HCT116 (cell line): ENCODE results near the gene MCRIP1. TPM values are rescaled to one million over a fixed set of nuclear protein-coding genes. Genes with fewer than 3 reads are reported as not detected.

Experiments used
- ATAC-seq: fragments of 200-7000 bp; cut with Tn5 transposase; 2 replicates; pipeline ENCODE4 v1.9.1; 2020; ENCODE audit warnings: mild to moderate bottlenecking, moderate library complexity
- BruUV-seq: library from RNA; stranded (reverse); fragments of 400-500 nt; replicated peaks from 2 replicates; lab custom pipeline; 2021; lab: Mats Ljungman, UMichigan
- CTCF ChIA-PET: fragments of 300-600 bp; sonication (Branson Sonifier 250); formaldehyde crosslinking; loops from one replicate; lab custom pipeline; 2021; ENCODE audit warnings: antibody characterized with exemption; lab: Charles Lee
- POLR2A ChIA-PET: fragments of 300-600, 350-600 bp; sonication (Branson Sonifier 250); formaldehyde crosslinking; loops from one replicate; lab custom pipeline; 2021; ENCODE audit warnings: antibody characterized with exemption; lab: Charles Lee
- RAD21 ChIA-PET, 2 experiments: fragments of 300-600 bp; sonication (Branson Sonifier 250); formaldehyde crosslinking; loops; one replicate each; lab custom pipeline; 2023; ENCODE audit warnings: low total read pairs in 2 of 2; ENCODE audit not compliant: uncharacterized antibody in 2 of 2, unreplicated experiment in 2 of 2, low non-redundant PET in 1 of 2; lab: Charles Lee
- DNase-seq: peaks from one replicate; pipeline ENCODE4 v3.0.0-alpha.2; 2010; ENCODE audit warnings: low read depth, low spot score
- H2AFZ ChIP-seq: fragments of 200-600 bp; shearing (Covaris generic), sonication (generic); 2 replicates; pipeline ENCODE4 v1.6.1; 2017; ENCODE audit warnings: low read depth, mixed run types, mixed read lengths, antibody characterized with exemption, low read length; ENCODE audit not compliant: poor library complexity, severe bottlenecking
- H3K27ac ChIP-seq: 2 replicates; pipeline ENCODE4 v1.5.1; 2012; ENCODE audit warnings: low read depth, low read length
- H3K27me3 ChIP-seq: fragments of 200-600 bp; sonication (generic); 2 replicates; pipeline ENCODE4 v1.6.1; 2016; ENCODE audit warnings: mixed run types, low read length, mixed read lengths; ENCODE audit not compliant: insufficient read depth
- H3K36me3 ChIP-seq, 2 experiments: fragments of 200-500 bp in 1 of 2; fragments of 200-600 bp in 1 of 2; sonication (Bioruptor generic) in 1 of 2; sonication (generic) in 1 of 2; 2 replicates each; pipeline versions ENCODE4 v1.5.1 to v1.6.1; 2014 to 2016; ENCODE audit warnings: low read length in 2 of 2, inconsistent platforms in 1 of 2, mixed read lengths in 1 of 2, mixed run types in 1 of 2; ENCODE audit not compliant: insufficient read depth in 2 of 2, control insufficient read depth in 1 of 2
- H3K4me1 ChIP-seq, 2 experiments: fragments of 200-600 bp in 1 of 2; sonication (generic) in 1 of 2; 2 replicates each; pipeline versions ENCODE4 v1.5.1 to v1.6.1; 2012 to 2017; ENCODE audit warnings: low read length in 2 of 2, inconsistent platforms in 1 of 2, mild to moderate bottlenecking in 1 of 2, mixed read lengths in 1 of 2, mixed run types in 1 of 2, moderate library complexity in 1 of 2; ENCODE audit not compliant: insufficient read depth in 2 of 2, control insufficient read depth in 1 of 2
- H3K4me2 ChIP-seq: fragments of 200-600 bp; sonication (generic); 2 replicates; pipeline ENCODE4 v1.6.1; 2017; ENCODE audit warnings: mixed run types, low read length, mixed read lengths
- H3K4me3 ChIP-seq, 2 experiments: fragments of 200-600 bp in 1 of 2; sonication (generic) in 1 of 2; replicated peaks in 1 of 2; 2 replicates each; pipeline ENCODE4 v1.5.1; 2011 to 2016; ENCODE audit warnings: low read length in 2 of 2, control low read depth in 1 of 2, low read depth in 1 of 2, mild to moderate bottlenecking in 1 of 2, mixed read lengths in 1 of 2, mixed run types in 1 of 2
- H3K79me2 ChIP-seq: fragments of 200-600 bp; sonication (generic); 2 replicates; pipeline ENCODE4 v1.6.1; 2017; ENCODE audit warnings: mild to moderate bottlenecking, mixed run types, low read length, moderate library complexity, mixed read lengths; ENCODE audit not compliant: insufficient read depth
- H3K9ac ChIP-seq: fragments of 200-600 bp; sonication (generic); 2 replicates; pipeline ENCODE4 v1.6.1; 2016; ENCODE audit warnings: low read length, mixed read lengths
- H3K9me2 ChIP-seq: fragments of 200-600 bp; sonication (generic), shearing (Covaris generic); 2 replicates; pipeline ENCODE4 v1.6.1; 2017; ENCODE audit warnings: mixed run types, mild to moderate bottlenecking, moderate library complexity; ENCODE audit not compliant: insufficient read depth
- H3K9me3 ChIP-seq, 2 experiments: fragments of 200-500 bp in 1 of 2; fragments of 200-600 bp in 1 of 2; sonication (Bioruptor generic) in 1 of 2; sonication (generic) in 1 of 2; 2 replicates each; pipeline ENCODE4 v1.6.1; 2014 to 2017; ENCODE audit warnings: low read length in 2 of 2, mixed read lengths in 2 of 2, inconsistent platforms in 1 of 2, low read depth in 1 of 2, mild to moderate bottlenecking in 1 of 2, mixed run types in 1 of 2, moderate library complexity in 1 of 2; ENCODE audit not compliant: control insufficient read depth in 1 of 2, insufficient read depth in 1 of 2
- H4K20me1 ChIP-seq: fragments of 200-600 bp; sonication (generic), shearing (Covaris generic); 2 replicates; pipeline ENCODE4 v1.6.1; 2017; ENCODE audit warnings: mixed run types, mild to moderate bottlenecking, moderate library complexity; ENCODE audit not compliant: insufficient read depth
- CBX3 ChIP-seq: IDR thresholded peaks from 2 replicates; pipeline ENCODE4 v1.6.1; 2012; ENCODE audit warnings: low read depth
- CTCF ChIP-seq, 3 experiments: fragments of 200-600 bp in 1 of 3; sonication (generic) in 1 of 3; IDR thresholded peaks in 2 of 3; conservative IDR thresholded peaks in 1 of 3; 2 replicates each; pipeline ENCODE4 v1.5.1; 2012 to 2017; ENCODE audit warnings: low read depth in 2 of 3, low read length in 2 of 3, antibody characterized with exemption in 1 of 3, borderline replicate concordance in 1 of 3, control low read depth in 1 of 3, mild to moderate bottlenecking in 1 of 3, mixed read lengths in 1 of 3, mixed run types in 1 of 3, moderate library complexity in 1 of 3; ENCODE audit not compliant: insufficient read depth in 1 of 3
- EGR1 ChIP-seq: IDR thresholded peaks from 2 replicates; pipeline ENCODE4 v1.6.1; 2012; ENCODE audit warnings: low read depth
- ELF1 ChIP-seq: IDR thresholded peaks from 2 replicates; pipeline ENCODE4 v1.6.1; 2012; ENCODE audit warnings: low read depth, borderline replicate concordance
- EZH2 ChIP-seq: fragments of 200-600 bp; sonication (generic); IDR thresholded peaks from 2 replicates; pipeline ENCODE4 v1.6.1; 2017; ENCODE audit warnings: antibody characterized with exemption, mixed run types
- POLR2A ChIP-seq: IDR thresholded peaks from 2 replicates; pipeline ENCODE4 v1.7.0; 2011; ENCODE audit warnings: borderline replicate concordance; ENCODE audit not compliant: insufficient read depth, insufficient read length; ENCODE audit errors: extremely low read depth
- POLR2AphosphoS5 ChIP-seq: IDR thresholded peaks from 2 replicates; pipeline ENCODE4 v1.6.1; 2011; ENCODE audit warnings: mild to moderate bottlenecking, low read depth, low read length, moderate library complexity
- SIN3A ChIP-seq: IDR thresholded peaks from 2 replicates; pipeline ENCODE4 v1.6.1; 2012; ENCODE audit warnings: low read depth
- TCF7L2 ChIP-seq: IDR thresholded peaks from 2 replicates; pipeline ENCODE4 v1.7.0; 2011; ENCODE audit warnings: borderline replicate concordance, inconsistent platforms; ENCODE audit not compliant: insufficient read depth, insufficient read length; ENCODE audit errors: extremely low read depth
- YY1 ChIP-seq: IDR thresholded peaks from 2 replicates; pipeline ENCODE4 v1.6.1; 2011; ENCODE audit warnings: low read length, low read depth, moderate library complexity, mild to moderate bottlenecking; ENCODE audit not compliant: insufficient replicate concordance; ENCODE audit errors: extremely low read depth
- ZNF274 ChIP-seq: fragments of 200-500 bp; sonication (Bioruptor generic); IDR thresholded peaks from 2 replicates; pipeline ENCODE4 v1.6.1; 2014; ENCODE audit warnings: mild to moderate bottlenecking, low read depth, low read length, inconsistent platforms
- intact Hi-C: fragments of 100-400 bp; cut with micrococcal nuclease; formaldehyde crosslinking; loops from 2 replicates; pipeline ENCODE4 v1.10.0; 2022
- total RNA-seq: library from RNA; stranded (reverse); gene quantifications from one replicate; pipeline ENCODE4 v1.2.1, GENCODE V29; 2021; ENCODE audit not compliant: unreplicated experiment

MCRIP1 gene
- total RNA-seq, 1 experiment from 2014 or later = 59.2 TPM

GRCh38 chr17:81879121-81879520 is 46.0 kb upstream of the MCRIP1 start:
- no peaks in the 10 kb centered on the region for H3K9me2 ChIP-seq
- H3K79me2 ChIP-seq = peaks cover 43% of the 10 kb centered on the region
- DNase-seq = no peak
- no peak overlapping the region for H3K27ac ChIP-seq
- H4K20me1 ChIP-seq = peaks cover 4% of the 10 kb centered on the region
- no peaks in the 10 kb centered on the region for H3K9me3 ChIP-seq
- POLR2A ChIA-PET = no interaction called here
- no peak overlapping the region for H3K4me2 ChIP-seq
- no peak overlapping the region for H3K4me3 ChIP-seq
- no peak overlapping the region for H2AFZ ChIP-seq
- RAD21 ChIA-PET = no interaction called here
- no peak overlapping the region for H3K9ac ChIP-seq
- no peaks in the 10 kb centered on the region for H3K27me3 ChIP-seq
- intact Hi-C loops = no loop called here
- TF ChIP-seq YY1 (no peak), CTCF (IDR thresholded peaks at IDR 0.05 in 2 of 3, conservative IDR thresholded peaks at IDR 0.05 in 1 of 3; ENCODE audit: borderline replicate concordance in 1 of 3, insufficient read depth in 1 of 3, low read depth in 2 of 3, low read length in 2 of 3) (0 out of 6 replicates have a peak, but pooled peaks of 1 of the 3 experiments have one; percentile 9)
- TF ChIP-seq, all 23 proteins: peak for 1
- CTCF ChIA-PET = no interaction called here
- no peak; the same call in 1 of the 2 replicates for ATAC-seq
- H3K36me3 ChIP-seq = peaks cover 13 to 54% of the 10 kb centered on the region in 2 experiments
- peaks cover 0 to 4% of the 10 kb centered on the region in 2 experiments; a peak in 2 of 4 replicates for H3K4me1 ChIP-seq
- no TSS peak for BruUV-seq

- Histone ChIP-seq H3K9ac (no peak overlapping the region), H3K9me2 (no peaks in the 10 kb centered on the region), H4K20me1 (peaks cover 4% of the 10 kb centered on the region), H3K4me2 (no peak overlapping the region), H3K4me1 (peaks cover 0 to 11% of the 10 kb centered on the region in 2 experiments; a peak in 2 of 4 replicates), H3K79me2 (peaks cover 35% of the 10 kb centered on the region), H3K9me3 (no peaks in the 10 kb centered on the region), H3K27me3 (no peaks in the 10 kb centered on the region), H2AFZ (no peak overlapping the region), H3K27ac (no peak overlapping the region), H3K36me3 (peaks cover 12 to 48% of the 10 kb centered on the region in 2 experiments), H3K4me3 (no peak overlapping the region)
- RAD21 ChIA-PET = no interaction called here
- DNase-seq = no peak
- BruUV-seq = no TSS peak
- ATAC-seq = no peak
- intact Hi-C loops = no loop called here
- POLR2A ChIA-PET = no interaction called here
- CTCF ChIA-PET = no interaction called here
- TF ChIP-seq POLR2AphosphoS5 = no peak
- no peak for TF ChIP-seq CTCF (IDR thresholded peaks at IDR 0.05 in 2 of 3, conservative IDR thresholded peaks at IDR 0.05 in 1 of 3; ENCODE audit: borderline replicate concordance in 1 of 3, insufficient read depth in 1 of 3, low read depth in 2 of 3, low read length in 2 of 3)
- TF ChIP-seq CBX3 = no peak
- no peak for TF ChIP-seq ELF1
- TF ChIP-seq EZH2 = no peak
- no peak for TF ChIP-seq TCF7L2
- TF ChIP-seq SIN3A = no peak
- no peak for TF ChIP-seq EGR1
- no peak for TF ChIP-seq POLR2A
- no peak for TF ChIP-seq ZNF274
Measured at GRCh38 chr17:81878294-81878693, 45.2 kb upstream of the MCRIP1 start.
